Fibroblast of lung (primary cell): ENCODE data around the gene APBB2. TPM values are rescaled to one million over a fixed set of nuclear protein-coding genes. Genes with fewer than 3 reads are reported as not detected.

ENCODE experiments used
- DNase-seq, 2 donors: peaks; one replicate each; pipeline versions ENCODE4 v3.0.0 to v3.0.0-alpha.2; 2010; ENCODE audit warnings: low read depth in 2 of 2
- H2AFZ ChIP-seq: 2 replicates; pipeline ENCODE4 v1.5.1; 2012; ENCODE audit warnings: low read length, control low read depth, inconsistent platforms
- H3K27ac ChIP-seq: 2 replicates; pipeline ENCODE4 v1.5.1; 2011; ENCODE audit warnings: low read length, control low read depth; ENCODE audit not compliant: insufficient read depth
- H3K27me3 ChIP-seq: 2 replicates; pipeline ENCODE4 v1.5.1; 2011; ENCODE audit warnings: mild to moderate bottlenecking, low read length; ENCODE audit not compliant: control insufficient read depth, insufficient read depth
- H3K36me3 ChIP-seq: 2 replicates; pipeline ENCODE4 v1.5.1; 2011; ENCODE audit warnings: low read length; ENCODE audit not compliant: control insufficient read depth, insufficient read depth
- H3K4me1 ChIP-seq: 2 replicates; pipeline ENCODE4 v1.5.1; 2011; ENCODE audit warnings: low read length; ENCODE audit not compliant: control insufficient read depth, insufficient read depth; ENCODE audit errors: extremely low read depth
- H3K4me2 ChIP-seq: 2 replicates; pipeline ENCODE4 v1.5.1; 2011; ENCODE audit warnings: low read length, control low read depth; ENCODE audit not compliant: insufficient read depth; ENCODE audit errors: extremely low read depth
- H3K4me3 ChIP-seq, 4 experiments: fragments of 200-600 bp in 1 of 4; sonication (generic) in 1 of 4; replicated peaks in 1 of 4; 2 replicates each; pipeline ENCODE4 v1.5.1; 2011 to 2016; ENCODE audit warnings: low read length in 4 of 4, low read depth in 3 of 4, mild to moderate bottlenecking in 3 of 4, control low read depth in 2 of 4, inconsistent platforms in 1 of 4, mixed read lengths in 1 of 4; ENCODE audit not compliant: insufficient read depth in 1 of 4; ENCODE audit errors: control extremely low read depth in 1 of 4
- H3K79me2 ChIP-seq: 2 replicates; pipeline ENCODE4 v1.5.1; 2012; ENCODE audit warnings: mild to moderate bottlenecking, low read length, inconsistent platforms; ENCODE audit not compliant: control insufficient read depth, insufficient read depth
- H3K9ac ChIP-seq: 2 replicates; pipeline ENCODE4 v1.5.1; 2011; ENCODE audit warnings: mild to moderate bottlenecking, low read length, control low read depth; ENCODE audit not compliant: insufficient read depth
- H3K9me3 ChIP-seq: 2 replicates; pipeline ENCODE4 v1.5.1; 2012; ENCODE audit warnings: low read depth, low read length; ENCODE audit not compliant: control insufficient read depth, insufficient read depth
- H4K20me1 ChIP-seq: 2 replicates; pipeline ENCODE4 v1.5.1; 2011; ENCODE audit warnings: low read length; ENCODE audit not compliant: control insufficient read depth, insufficient read depth; ENCODE audit errors: extremely low read depth
- CTCF ChIP-seq, 2 donors: IDR thresholded peaks in 1 of 2; conservative IDR thresholded peaks in 1 of 2; 1 replicate in 1 of 2; 2 replicates in 1 of 2; pipeline ENCODE4 v1.5.1; 2011 to 2012; ENCODE audit warnings: low read length in 2 of 2, control low read depth in 1 of 2, inconsistent platforms in 1 of 2, low read depth in 1 of 2, mild to moderate bottlenecking in 1 of 2
- EZH2 ChIP-seq: IDR thresholded peaks from 2 replicates; pipeline ENCODE4 v1.5.1; 2012; ENCODE audit warnings: low read length, control low read depth, mild to moderate bottlenecking; ENCODE audit errors: missing control alignments
- polyA plus RNA-seq, 2 donors: library from polyadenylated mRNA; depleted of rRNA in 1 of 2; stranded (reverse) in 1 of 2; unstranded in 1 of 2; fragments of >200 nt; gene quantifications; 2 replicates each; pipeline ENCODE4 v1.2.1, GENCODE V29; 2011 to 2012; ENCODE audit warnings: missing spikeins in 1 of 2
- total RNA-seq: library from RNA; depleted of rRNA; stranded (reverse); fragments of >200 nt; gene quantifications from 2 replicates; pipeline ENCODE4 v1.2.1, GENCODE V29; 2014

APBB2 gene
- total and polyA plus RNA-seq, 2 donors (not counting 1 experiment from before 2014, with no cell fraction given), result 25.1 to 29.8 TPM

- no peak overlapping the region for H3K9ac ChIP-seq
- no peaks in the 10 kb centered on the region for H3K27me3 ChIP-seq
- no peaks in the 10 kb centered on the region for H3K4me1 ChIP-seq
- no peaks in the 10 kb centered on the region for H3K9me3 ChIP-seq
- H3K79me2 ChIP-seq, result no peaks in the 10 kb centered on the region
- H3K4me2 ChIP-seq, result no peak overlapping the region
- peak; percentile 30 to 88 for DNase-seq
- TF ChIP-seq CTCF (conservative IDR thresholded peaks at IDR 0.05 in 1 of 2, IDR thresholded peaks at IDR 0.05 in 1 of 2; ENCODE audit: low read depth in 1 of 2, low read length in 2 of 2) (no peak), EZH2 (no peak)
- no peak overlapping the region for H3K4me3 ChIP-seq
- H2AFZ ChIP-seq, result no peak overlapping the region
- no peak overlapping the region for H3K27ac ChIP-seq
- H3K36me3 ChIP-seq, result no peaks in the 10 kb centered on the region
- H4K20me1 ChIP-seq, result no peaks in the 10 kb centered on the region
These were observed 451.1 kb downstream of the APBB2 start for GRCh38 chr4:40763228-40763716.

Other genes starting within 250 kb of the APBB2 start
- gene UCHL1, start 42.4 kb upstream of the APBB2 start, total RNA-seq, result 282 and 397 TPM in 2 replicates
- gene UCHL1, start 42.4 kb upstream of the APBB2 start, polyA plus RNA-seq, result 491 and 961 TPM in 2 replicates